ENCODE results near the gene UGT1A10. TPM values are rescaled to one million over a fixed set of nuclear protein-coding genes. Genes with fewer than 3 reads are reported as not detected.
"Not testable (repeated sequence)": the region's sequence is repeated elsewhere in the genome, so short reads cannot be mapped to it uniquely, and the experiment has no call there.

Gene UGT1A10
- total RNA-seq, 1 experiment from 2014 or later: 1.0 TPM

- intact Hi-C loops (cut with micrococcal nuclease; ENCODE audit: unreplicated experiment): no loop called here
- DNase-seq: no peak
- Histone ChIP-seq H3K4me3 (ENCODE audit: low read depth, low read length) (no peak overlapping the region), H3K27me3 (replicated peaks; ENCODE audit: control insufficient read depth, insufficient read depth, low read length) (no peaks in the 10 kb centered on the region), H3K4me1 (no peaks in the 10 kb centered on the region), H3K9me3 (no peaks in the 10 kb centered on the region), H3K36me3 (ENCODE audit: control insufficient read depth, insufficient read depth, low read length) (no peaks in the 10 kb centered on the region)
- no TSS peak for BruUV-seq (replicated peaks)
- Mint-ChIP-seq H3K9me3 (ENCODE audit: unreplicated experiment) (no peaks in the 10 kb centered on the region), H3K27me3 (ENCODE audit: insufficient read depth, unreplicated experiment) (no peaks in the 10 kb centered on the region), H3K27ac (ENCODE audit: unreplicated experiment) (no peak overlapping the region), H3K4me3 (ENCODE audit: unreplicated experiment) (no peak overlapping the region), H3K4me1 (ENCODE audit: low read depth, unreplicated experiment) (no peaks in the 10 kb centered on the region), H3K36me3 (ENCODE audit: insufficient read depth, unreplicated experiment) (no peaks in the 10 kb centered on the region)
- ChIA-PET POLR2A (no interaction called here), CTCF (no interaction called here)
- TF ChIP-seq CTCF (IDR thresholded peaks at IDR 0.05; ENCODE audit: insufficient read depth in 1 of 2, low read depth in 1 of 2, low read length in 1 of 2, severe bottlenecking in 1 of 2, unreplicated experiment in 1 of 2): no peak
These were observed 18.3 kb downstream of the UGT1A10 start for GRCh38 chr2:233654501-233654900.

GRCh38 chr2:233655043-233655442 lies 18.8 kb downstream of the UGT1A10 start:
- no peaks in the 10 kb centered on the region for H3K27me3 Mint-ChIP-seq (ENCODE audit: insufficient read depth, unreplicated experiment)
- CTCF ChIA-PET: no interaction called here
- BruUV-seq (replicated peaks): no TSS peak

GRCh38 chr2:233655943-233656342 lies 19.7 kb downstream of the UGT1A10 start:
- H3K4me3 Mint-ChIP-seq (ENCODE audit: unreplicated experiment); intact Hi-C loops (cut with micrococcal nuclease; ENCODE audit: unreplicated experiment); H3K9me3 ChIP-seq; H3K4me1 Mint-ChIP-seq (ENCODE audit: low read depth, unreplicated experiment); H3K4me3 ChIP-seq (ENCODE audit: low read depth, low read length); H3K36me3 Mint-ChIP-seq (ENCODE audit: insufficient read depth, unreplicated experiment); H3K27ac Mint-ChIP-seq (ENCODE audit: unreplicated experiment); POLR2A ChIA-PET; BruUV-seq (replicated peaks); H3K4me1 ChIP-seq; H3K27me3 Mint-ChIP-seq (ENCODE audit: insufficient read depth, unreplicated experiment); H3K36me3 ChIP-seq (ENCODE audit: control insufficient read depth, insufficient read depth, low read length); H3K9me3 Mint-ChIP-seq (ENCODE audit: unreplicated experiment); DNase-seq; H3K27me3 ChIP-seq (replicated peaks; ENCODE audit: control insufficient read depth, insufficient read depth, low read length); CTCF ChIA-PET: not testable (repeated sequence)

More at GRCh38 chr2:233655043-233655442, 18.8 kb downstream of the UGT1A10 start:
- Histone ChIP-seq H3K4me1 (no peaks in the 10 kb centered on the region), H3K27me3 (replicated peaks; ENCODE audit: control insufficient read depth, insufficient read depth, low read length) (no peaks in the 10 kb centered on the region), H3K9me3 (no peaks in the 10 kb centered on the region), H3K4me3 (ENCODE audit: low read depth, low read length) (no peak overlapping the region), H3K36me3 (ENCODE audit: control insufficient read depth, insufficient read depth, low read length) (no peaks in the 10 kb centered on the region)
- intact Hi-C loops (cut with micrococcal nuclease; ENCODE audit: unreplicated experiment): no loop called here
- TF ChIP-seq CTCF (IDR thresholded peaks at IDR 0.05; ENCODE audit: insufficient read depth in 1 of 2, low read depth in 1 of 2, low read length in 1 of 2, severe bottlenecking in 1 of 2, unreplicated experiment in 1 of 2): no peak
- Mint-ChIP-seq H3K27ac (ENCODE audit: unreplicated experiment) (no peak overlapping the region), H3K9me3 (ENCODE audit: unreplicated experiment) (no peaks in the 10 kb centered on the region), H3K4me3 (ENCODE audit: unreplicated experiment) (no peak overlapping the region), H3K36me3 (ENCODE audit: insufficient read depth, unreplicated experiment) (no peaks in the 10 kb centered on the region), H3K4me1 (ENCODE audit: low read depth, unreplicated experiment) (no peaks in the 10 kb centered on the region)
- POLR2A ChIA-PET: no interaction called here
- DNase-seq: no peak

- Mint-ChIP-seq H3K27me3 (ENCODE audit: insufficient read depth, unreplicated experiment) (no peaks in the 10 kb centered on the region), H3K36me3 (ENCODE audit: insufficient read depth, unreplicated experiment) (no peaks in the 10 kb centered on the region)
These were observed 20.2 kb downstream of the UGT1A10 start for GRCh38 chr2:233656443-233656842.

More at GRCh38 chr2:233656443-233656842, 20.2 kb downstream of the UGT1A10 start:
- H3K27me3 ChIP-seq (replicated peaks; ENCODE audit: control insufficient read depth, insufficient read depth, low read length): no peaks in the 10 kb centered on the region
- H3K4me3 ChIP-seq (ENCODE audit: low read depth, low read length): no peak overlapping the region
- no peaks in the 10 kb centered on the region for H3K4me1 ChIP-seq
- no peak overlapping the region for H3K4me3 Mint-ChIP-seq (ENCODE audit: unreplicated experiment)
- BruUV-seq (replicated peaks): no TSS peak
- no peaks in the 10 kb centered on the region for H3K4me1 Mint-ChIP-seq (ENCODE audit: low read depth, unreplicated experiment)
- DNase-seq: no peak
- TF ChIP-seq CTCF (IDR thresholded peaks at IDR 0.05; ENCODE audit: insufficient read depth in 1 of 2, low read depth in 1 of 2, low read length in 1 of 2, severe bottlenecking in 1 of 2, unreplicated experiment in 1 of 2): no peak
- no peaks in the 10 kb centered on the region for H3K36me3 ChIP-seq (ENCODE audit: control insufficient read depth, insufficient read depth, low read length)
- H3K9me3 ChIP-seq: no peaks in the 10 kb centered on the region
- no peaks in the 10 kb centered on the region for H3K9me3 Mint-ChIP-seq (ENCODE audit: unreplicated experiment)
- ChIA-PET CTCF (no interaction called here), POLR2A (no interaction called here)
- H3K27ac Mint-ChIP-seq (ENCODE audit: unreplicated experiment): no peak overlapping the region
- intact Hi-C loops (cut with micrococcal nuclease; ENCODE audit: unreplicated experiment): no loop called here
